PFSK-1 (cell line): ENCODE results near the gene RNFT2.

Experiments
- POLR2AphosphoS5 ChIP-seq: IDR thresholded peaks from 2 replicates; pipeline ENCODE4 v1.6.1; 2012; ENCODE audit warnings: low read depth, mild to moderate bottlenecking, control low read depth, low read length, moderate library complexity
- REST ChIP-seq, 2 experiments: IDR thresholded peaks; 2 replicates each; pipeline versions ENCODE4 v1.6.1 to v1.8.0; 2011 to 2012; ENCODE audit warnings: low read depth in 2 of 2, low read length in 2 of 2, control low read depth in 1 of 2, inconsistent platforms in 1 of 2, mild to moderate bottlenecking in 1 of 2, moderate library complexity in 1 of 2; ENCODE audit not compliant: insufficient read depth in 1 of 2
- SIN3A ChIP-seq: IDR thresholded peaks from 2 replicates; pipeline ENCODE4 v1.6.1; 2012; ENCODE audit warnings: mild to moderate bottlenecking, low read length, moderate library complexity, borderline replicate concordance; ENCODE audit not compliant: insufficient read depth
- TAF1 ChIP-seq: IDR thresholded peaks from 2 replicates; pipeline ENCODE4 v1.6.1; 2012; ENCODE audit warnings: low read length, control low read depth, borderline replicate concordance; ENCODE audit not compliant: insufficient read depth

GRCh38 chr12:116890330-116890729 is 152.2 kb downstream of the RNFT2 start:
- TF ChIP-seq POLR2AphosphoS5 = no peak
- TF ChIP-seq REST (IDR thresholded peaks at IDR 0.05; ENCODE audit: insufficient read depth in 1 of 2, low read depth in 2 of 2, low read length in 2 of 2) = no peak
- no peak for TF ChIP-seq TAF1
- TF ChIP-seq SIN3A = no peak
